ENCODE data around the gene NCCRP1. TPM values are rescaled to one million over a fixed set of nuclear protein-coding genes. Genes with fewer than 3 reads are reported as not detected.
A peak's percentile ranks its signal among the peaks of the same experiment; 100 is the strongest.

NCCRP1 gene
- total and polyA plus RNA-seq, 2 donors (not counting 3 experiments of a cell fraction or from before 2014, with no cell fraction given), result 0.06 TPM; not detected in 1

DNA sequence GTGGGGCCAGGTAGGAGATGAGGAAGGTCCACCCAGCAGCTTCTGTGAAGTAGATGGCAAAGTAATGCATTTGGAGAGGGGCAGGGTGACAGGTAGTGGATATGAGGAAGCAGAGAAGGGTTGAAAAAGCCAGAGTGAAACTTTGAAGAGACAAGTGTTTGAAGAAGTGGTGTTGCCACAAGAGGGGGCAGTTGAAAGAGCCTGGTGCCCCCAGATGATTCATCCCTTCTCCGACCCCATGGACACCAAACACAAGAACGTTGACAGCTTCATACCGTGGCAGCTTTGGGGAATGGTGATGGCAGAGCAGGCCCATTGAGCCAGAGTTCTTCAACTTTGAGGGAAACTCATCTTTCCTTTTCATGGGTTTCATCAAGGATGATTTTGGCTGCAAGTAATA, 28.1 kb downstream of the NCCRP1 start:
- Histone ChIP-seq H3K36me3 (ENCODE audit: control insufficient read depth in 2 of 2, extremely low read depth in 1 of 2, insufficient read depth in 2 of 2, low read length in 2 of 2) (no peaks in the 10 kb centered on the region), H4K20me1 (replicated peaks; ENCODE audit: control insufficient read depth, extremely low read depth, insufficient read depth, low read length) (no peaks in the 10 kb centered on the region), H3K4me1 (ENCODE audit: control insufficient read depth, extremely low read depth, insufficient read depth, low read length) (no peaks in the 10 kb centered on the region), H3K79me2 (ENCODE audit: control insufficient read depth, insufficient read depth, low read length) (no peaks in the 10 kb centered on the region), H3K4me3 (replicated peaks in 1 of 3; ENCODE audit: insufficient read depth in 1 of 3, low read depth in 1 of 3, low read length in 3 of 3) (no peak overlapping the region), H3K27ac (ENCODE audit: insufficient read depth, low read depth, low read length) (no peak overlapping the region), H3K9me1 (replicated peaks; ENCODE audit: control insufficient read depth, extremely low read depth, insufficient read depth, low read length) (no peaks in the 10 kb centered on the region), H2AFZ (ENCODE audit: low read depth, low read length) (no peak overlapping the region), H3K9me3 (replicated peaks; ENCODE audit: control insufficient read depth, insufficient read depth, low read length) (no peaks in the 10 kb centered on the region), H3K4me2 (ENCODE audit: insufficient read depth, low read length) (no peak overlapping the region), H3K27me3 (ENCODE audit: control insufficient read depth in 2 of 2, insufficient read depth in 2 of 2, low read length in 2 of 2) (no peaks in the 10 kb centered on the region), H3K9ac (replicated peaks; ENCODE audit: extremely low read depth, insufficient read depth, low read length) (no peak overlapping the region)
- ChIA-PET POLR2A (no interaction called here), CTCF (no interaction called here)
- DNase-seq (ENCODE audit: low read depth, low spot score) (no peak), FAIRE-seq (no peak)
- dilution Hi-C loops (cut with MboI; ENCODE audit: extremely low pct_ligation_motif_present, low sequenced_read_pairs) (no loop called here), intact Hi-C loops (cut with micrococcal nuclease) (no loop called here)
- no TSS peak for BruUV-seq (replicated peaks)
- no peak for TF ChIP-seq EZH2 (IDR thresholded peaks at IDR 0.05; ENCODE audit: borderline replicate concordance, low read depth, low read length, severe bottlenecking)
- TF ChIP-seq JUN (IDR thresholded peaks at IDR 0.05; ENCODE audit: borderline replicate concordance, insufficient read depth, insufficient read length, low read depth), result no peak
- peak in 1 of 2 donors; percentile 1 for TF ChIP-seq CTCF (IDR thresholded peaks at IDR 0.05; ENCODE audit: extremely low read depth in 1 of 2, insufficient read depth in 1 of 2, low read depth in 1 of 2, low read length in 2 of 2)
- no peak for TF ChIP-seq POLR2AphosphoS5 (IDR thresholded peaks at IDR 0.05; ENCODE audit: insufficient read depth, low read depth, low read length)

DNA sequence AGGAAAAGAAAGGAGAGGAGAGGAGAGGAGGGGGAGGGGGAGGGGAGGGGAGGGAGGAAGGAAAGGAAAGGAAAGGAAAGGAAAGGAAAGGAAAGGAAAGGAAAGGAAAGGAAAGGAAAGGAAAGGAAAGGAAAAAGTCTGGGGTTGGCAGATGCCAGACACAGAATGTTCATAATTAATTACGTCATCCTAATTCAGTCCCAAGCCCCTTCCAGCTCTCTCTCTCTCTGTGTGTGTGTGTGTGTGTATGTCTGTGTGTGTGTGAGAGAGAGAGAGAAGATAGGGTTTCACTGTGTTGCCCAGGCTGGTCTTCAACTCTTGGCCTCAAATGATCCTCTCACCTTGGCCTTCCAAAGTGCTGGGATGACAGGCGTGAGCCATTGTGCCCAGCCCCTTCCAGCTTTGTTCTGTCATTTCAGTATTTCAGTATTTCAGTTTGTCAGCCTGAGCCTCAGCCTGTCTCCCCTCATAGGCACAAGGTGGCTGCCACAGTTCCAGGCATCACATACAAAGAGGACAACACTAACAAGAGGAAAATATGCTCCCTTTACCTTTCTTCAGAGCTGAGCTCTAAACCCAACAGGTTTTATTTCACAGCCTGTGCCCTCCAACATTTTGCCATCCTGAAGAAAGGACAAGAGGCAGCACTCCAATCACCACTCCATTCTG, 33.5 kb downstream of the NCCRP1 start:
- no peak overlapping the region for H3K27ac ChIP-seq (ENCODE audit: insufficient read depth, low read depth, low read length)
- H3K27me3 ChIP-seq (ENCODE audit: control insufficient read depth in 2 of 2, insufficient read depth in 2 of 2, low read length in 2 of 2), result no peaks in the 10 kb centered on the region
- no peak overlapping the region for H3K4me2 ChIP-seq (ENCODE audit: insufficient read depth, low read length)
- ChIA-PET POLR2A (no interaction called here), CTCF (no interaction called here)
- BruUV-seq (replicated peaks), result no TSS peak
- H2AFZ ChIP-seq (ENCODE audit: low read depth, low read length), result no peak overlapping the region
- no peak overlapping the region for H3K4me3 ChIP-seq (replicated peaks in 1 of 3; ENCODE audit: insufficient read depth in 1 of 3, low read depth in 1 of 3, low read length in 3 of 3)
- H3K9me1 ChIP-seq (replicated peaks; ENCODE audit: control insufficient read depth, extremely low read depth, insufficient read depth, low read length), result no peaks in the 10 kb centered on the region
- DNase-seq (ENCODE audit: low read depth, low spot score), result no peak
- no peak for TF ChIP-seq GATA2 (IDR thresholded peaks at IDR 0.05; ENCODE audit: insufficient read depth, insufficient read length, low read depth, low read length)
- intact Hi-C loops (cut with micrococcal nuclease) (no loop called here), dilution Hi-C loops (cut with MboI; ENCODE audit: extremely low pct_ligation_motif_present, low sequenced_read_pairs) (no loop called here)
- no peak for FAIRE-seq
- H3K36me3 ChIP-seq (ENCODE audit: control insufficient read depth in 2 of 2, extremely low read depth in 1 of 2, insufficient read depth in 2 of 2, low read length in 2 of 2), result no peaks in the 10 kb centered on the region
- H3K4me1 ChIP-seq (ENCODE audit: control insufficient read depth, extremely low read depth, insufficient read depth, low read length), result no peaks in the 10 kb centered on the region
- H3K9ac ChIP-seq (replicated peaks; ENCODE audit: extremely low read depth, insufficient read depth, low read length), result no peak overlapping the region
- H3K9me3 ChIP-seq (replicated peaks; ENCODE audit: control insufficient read depth, insufficient read depth, low read length), result no peaks in the 10 kb centered on the region
- no peaks in the 10 kb centered on the region for H3K79me2 ChIP-seq (ENCODE audit: control insufficient read depth, insufficient read depth, low read length)
- no peaks in the 10 kb centered on the region for H4K20me1 ChIP-seq (replicated peaks; ENCODE audit: control insufficient read depth, extremely low read depth, insufficient read depth, low read length)
